Tibial nerve (tissue), 4 donors: ENCODE results near the gene ANKRD6.

Source experiments
- EP300 ChIP-seq, 2 donors: sonication (generic); formaldehyde crosslinking; IDR thresholded peaks; one replicate each; pipeline ENCODE4 v1.6.1; 2017; ENCODE audit warnings: antibody characterized with exemption in 2 of 2, mild to moderate bottlenecking in 1 of 2
- POLR2A ChIP-seq, 2 donors: fragments of 450-650 bp; IDR thresholded peaks; one replicate each; pipeline ENCODE4 v1.6.1; 2017; ENCODE audit warnings: antibody characterized with exemption in 2 of 2, mild to moderate bottlenecking in 2 of 2, moderate library complexity in 2 of 2
- TF ChIP-seq, protein P1 (sequence below), 5 experiments: fragments of 200-600 bp in 3 of 5; fragments of 450-650 bp in 2 of 5; sonication (generic) in 3 of 5; IDR thresholded peaks; one replicate each; pipeline ENCODE4 v1.5.1; 2016 to 2019; ENCODE audit warnings: antibody characterized with exemption in 5 of 5, mild to moderate bottlenecking in 3 of 5, moderate library complexity in 2 of 5

DNA sequence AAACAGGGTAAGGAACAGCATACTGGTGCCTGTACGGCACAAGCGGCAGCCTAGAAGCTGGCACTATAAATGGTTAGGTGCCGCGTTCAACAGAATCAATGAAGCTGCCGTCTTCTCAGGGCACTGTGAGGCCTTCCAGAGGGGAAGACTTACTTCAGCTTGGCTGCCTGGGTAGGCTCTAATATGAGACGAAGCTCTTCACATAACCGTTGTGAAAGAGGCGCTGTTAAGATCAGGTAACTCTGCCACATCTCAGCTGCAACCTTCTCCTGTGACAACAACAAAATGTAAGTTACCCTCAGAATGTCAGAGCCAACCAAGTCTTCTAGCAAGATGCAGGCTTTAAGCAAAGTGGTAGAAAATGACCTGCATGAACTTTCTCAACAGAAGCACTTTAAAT is 217.6 kb downstream of the ANKRD6 start:
- TF ChIP-seq, protein P1, sequence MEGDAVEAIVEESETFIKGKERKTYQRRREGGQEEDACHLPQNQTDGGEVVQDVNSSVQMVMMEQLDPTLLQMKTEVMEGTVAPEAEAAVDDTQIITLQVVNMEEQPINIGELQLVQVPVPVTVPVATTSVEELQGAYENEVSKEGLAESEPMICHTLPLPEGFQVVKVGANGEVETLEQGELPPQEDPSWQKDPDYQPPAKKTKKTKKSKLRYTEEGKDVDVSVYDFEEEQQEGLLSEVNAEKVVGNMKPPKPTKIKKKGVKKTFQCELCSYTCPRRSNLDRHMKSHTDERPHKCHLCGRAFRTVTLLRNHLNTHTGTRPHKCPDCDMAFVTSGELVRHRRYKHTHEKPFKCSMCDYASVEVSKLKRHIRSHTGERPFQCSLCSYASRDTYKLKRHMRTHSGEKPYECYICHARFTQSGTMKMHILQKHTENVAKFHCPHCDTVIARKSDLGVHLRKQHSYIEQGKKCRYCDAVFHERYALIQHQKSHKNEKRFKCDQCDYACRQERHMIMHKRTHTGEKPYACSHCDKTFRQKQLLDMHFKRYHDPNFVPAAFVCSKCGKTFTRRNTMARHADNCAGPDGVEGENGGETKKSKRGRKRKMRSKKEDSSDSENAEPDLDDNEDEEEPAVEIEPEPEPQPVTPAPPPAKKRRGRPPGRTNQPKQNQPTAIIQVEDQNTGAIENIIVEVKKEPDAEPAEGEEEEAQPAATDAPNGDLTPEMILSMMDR (IDR thresholded peaks at IDR 0.05) = no peak
- no peak for TF ChIP-seq POLR2A (IDR thresholded peaks at IDR 0.05)
- no peak for TF ChIP-seq EP300 (IDR thresholded peaks at IDR 0.05)
